OCI-LY1 (cell line): Measurements from ENCODE around the gene TMEM37.

Source experiments
- H2AFZ ChIP-seq: fragments of 200-600 bp; sonication (generic), shearing (Covaris generic); 2 replicates; pipeline ENCODE4 v1.6.0; 2014; ENCODE audit warnings: antibody characterized with exemption, mild to moderate bottlenecking, low read length
- H3F3A ChIP-seq: fragments of 200-600 bp; sonication (generic), shearing (Covaris generic); 2 replicates; pipeline ENCODE4 v1.6.0; 2014; ENCODE audit warnings: mild to moderate bottlenecking, antibody characterized with exemption, low read length, moderate library complexity; ENCODE audit not compliant: insufficient read depth
- H3K27ac ChIP-seq: fragments of 200-600 bp; sonication (generic); 2 replicates; pipeline ENCODE4 v1.5.1; 2014; ENCODE audit warnings: low read length, mixed run types, mild to moderate bottlenecking, low read depth; ENCODE audit not compliant: poor library complexity, severe bottlenecking
- H3K27me3 ChIP-seq: fragments of 200-600 bp; sonication (generic); 2 replicates; pipeline ENCODE4 v1.6.0; 2014; ENCODE audit warnings: antibody characterized with exemption, mild to moderate bottlenecking, low read length, moderate library complexity; ENCODE audit not compliant: insufficient read depth
- H3K36me3 ChIP-seq: fragments of 200-600 bp; sonication (generic); 2 replicates; pipeline ENCODE4 v1.6.1; 2014; ENCODE audit warnings: mild to moderate bottlenecking, antibody characterized with exemption, low read length, moderate library complexity, mixed read lengths; ENCODE audit not compliant: insufficient read depth
- H3K4me1 ChIP-seq: fragments of 200-600 bp; sonication (generic); 2 replicates; pipeline ENCODE4 v1.5.1; 2014; ENCODE audit warnings: mild to moderate bottlenecking, low read length, moderate library complexity; ENCODE audit not compliant: insufficient read depth, severe bottlenecking
- H3K4me2 ChIP-seq: fragments of 200-600 bp; sonication (generic), shearing (Covaris generic); 2 replicates; pipeline ENCODE4 v1.6.1; 2014; ENCODE audit warnings: low read length
- H3K4me3 ChIP-seq: fragments of 200-600 bp; sonication (generic); 2 replicates; pipeline ENCODE4 v1.5.1; 2014; ENCODE audit warnings: low read length, low read depth, mild to moderate bottlenecking, mixed read lengths; ENCODE audit not compliant: poor library complexity, severe bottlenecking
- H3K79me2 ChIP-seq: fragments of 200-600 bp; shearing (Covaris generic); 2 replicates; pipeline ENCODE4 v1.6.1; 2016; ENCODE audit warnings: mixed run types, low read length, mixed read lengths; ENCODE audit not compliant: insufficient read depth
- H3K9ac ChIP-seq: fragments of 200-600 bp; sonication (generic), shearing (Covaris generic); 2 replicates; pipeline ENCODE4 v1.6.1; 2014; ENCODE audit warnings: mild to moderate bottlenecking, low read length, mixed read lengths
- H3K9me2 ChIP-seq: fragments of 200-600 bp; sonication (generic), shearing (Covaris generic); 2 replicates; pipeline ENCODE4 v1.6.1; 2014; ENCODE audit warnings: low read depth, mild to moderate bottlenecking, low read length, mixed read lengths
- H3K9me3 ChIP-seq: fragments of 200-600 bp; shearing (Covaris generic); 2 replicates; pipeline ENCODE4 v1.6.1; 2014; ENCODE audit warnings: low read length, mixed read lengths
- H4K20me1 ChIP-seq: fragments of 200-600 bp; sonication (generic), shearing (Covaris generic); 2 replicates; pipeline ENCODE4 v1.6.0; 2016; ENCODE audit warnings: mild to moderate bottlenecking, low read length; ENCODE audit not compliant: insufficient read depth
- CTCF ChIP-seq: fragments of 200-600 bp; sonication (generic), shearing (Covaris generic); IDR thresholded peaks from 2 replicates; pipeline ENCODE4 v1.5.1; 2017; ENCODE audit warnings: mild to moderate bottlenecking, antibody characterized with exemption, low read length, moderate library complexity, mixed read lengths
- EZH2 ChIP-seq: fragments of 200-600 bp; sonication (generic), shearing (Covaris generic); IDR thresholded peaks from 2 replicates; pipeline ENCODE4 v1.8.0; 2017; ENCODE audit warnings: borderline replicate concordance, mixed run types, mild to moderate bottlenecking, antibody characterized with exemption, low read length, moderate library complexity, mixed read lengths

The TMEM37 gene

GRCh38 chr2:119474371-119475224 is 42.9 kb downstream of the TMEM37 start:
- H3K79me2 ChIP-seq = no peaks in the 10 kb centered on the region
- H4K20me1 ChIP-seq = no peaks in the 10 kb centered on the region
- no peaks in the 10 kb centered on the region for H3K4me1 ChIP-seq
- H3F3A ChIP-seq = no peaks in the 10 kb centered on the region
- H3K27me3 ChIP-seq = 0 out of 2 replicates have a peak, but pooled peaks cover 3% of the 10 kb centered on the region
- no peaks in the 10 kb centered on the region for H3K9me3 ChIP-seq
- no peak overlapping the region for H2AFZ ChIP-seq
- H3K27ac ChIP-seq = no peak overlapping the region
- H3K4me3 ChIP-seq = no peak overlapping the region
- H3K9me2 ChIP-seq = no peaks in the 10 kb centered on the region
- H3K9ac ChIP-seq = no peak overlapping the region
- no peak overlapping the region for H3K4me2 ChIP-seq
- H3K36me3 ChIP-seq = no peaks in the 10 kb centered on the region
- no peak for TF ChIP-seq CTCF
- TF ChIP-seq EZH2 = no peak

GRCh38 chr2:119475225-119475856 is 43.7 kb downstream of the TMEM37 start:
- Histone ChIP-seq H3K4me2 (no peak overlapping the region), H3K9ac (no peak overlapping the region)
- no peak for TF ChIP-seq CTCF
- TF ChIP-seq EZH2 = no peak

GRCh38 chr2:119475857-119476244 is 44.2 kb downstream of the TMEM37 start:
- no peaks in the 10 kb centered on the region for H3F3A ChIP-seq
- H3K9ac ChIP-seq = no peak overlapping the region
- no peak overlapping the region for H3K27ac ChIP-seq
- no peak overlapping the region for H2AFZ ChIP-seq
- H3K27me3 ChIP-seq = no peaks in the 10 kb centered on the region
- no peaks in the 10 kb centered on the region for H3K4me1 ChIP-seq
- H3K4me2 ChIP-seq = no peak overlapping the region
- H3K4me3 ChIP-seq = no peak overlapping the region
- H3K9me3 ChIP-seq = no peaks in the 10 kb centered on the region
- TF ChIP-seq EZH2 = no peak
- no peak for TF ChIP-seq CTCF
- H4K20me1 ChIP-seq = no peaks in the 10 kb centered on the region
- no peaks in the 10 kb centered on the region for H3K9me2 ChIP-seq
- no peaks in the 10 kb centered on the region for H3K36me3 ChIP-seq
- no peaks in the 10 kb centered on the region for H3K79me2 ChIP-seq

More at GRCh38 chr2:119475225-119475856, 43.7 kb downstream of the TMEM37 start:
- Histone ChIP-seq H3K4me1 (no peaks in the 10 kb centered on the region), H3K36me3 (no peaks in the 10 kb centered on the region), H3K27me3 (no peaks in the 10 kb centered on the region), H2AFZ (no peak overlapping the region), H4K20me1 (no peaks in the 10 kb centered on the region), H3K27ac (no peak overlapping the region), H3K9me3 (no peaks in the 10 kb centered on the region), H3K4me3 (no peak overlapping the region), H3K9me2 (no peaks in the 10 kb centered on the region), H3K79me2 (no peaks in the 10 kb centered on the region), H3F3A (no peaks in the 10 kb centered on the region)
